HUDEP-2 (cell line): ENCODE results near the gene RBFOX2.
"Not testable (repeated sequence)": the region's sequence is repeated elsewhere in the genome, so short reads cannot be mapped to it uniquely, and the experiment has no call there.

ENCODE experiments used
- DNase-seq, 76 experiments: peaks; one replicate each; lab custom pipeline; 2025; ENCODE audit not compliant: unreplicated experiment in 76 of 76; lab: John Stamatoyannopoulos, UW

The RBFOX2 gene

GRCh38 chr22:35838855-35839576 is 189.6 kb downstream of the RBFOX2 start:
- peak in 2 of 76 experiments; percentile 2 to 5 for DNase-seq

GRCh38 chr22:35837101-35837727 is 191.4 kb downstream of the RBFOX2 start:
- DNase-seq, result no peak

- no peak for DNase-seq
Measured at GRCh38 chr22:35835998-35836691, 192.5 kb downstream of the RBFOX2 start.

- no peak for DNase-seq
Measured at GRCh38 chr22:35835267-35835997, 193.2 kb downstream of the RBFOX2 start.

GRCh38 chr22:35834061-35834460 is 194.6 kb downstream of the RBFOX2 start:
- no peak for DNase-seq

GRCh38 chr22:35830305-35830704 is 198.3 kb downstream of the RBFOX2 start:
- DNase-seq, result no peak

- DNase-seq, result no peak
Measured at GRCh38 chr22:35824256-35824655, 204.4 kb downstream of the RBFOX2 start.

- DNase-seq, result no peak
Measured at GRCh38 chr22:35821654-35822053, 207.0 kb downstream of the RBFOX2 start.

GRCh38 chr22:35819421-35819820 is 209.2 kb downstream of the RBFOX2 start:
- no peak for DNase-seq

- no peak for DNase-seq
Measured at GRCh38 chr22:35818897-35819296, 209.7 kb downstream of the RBFOX2 start.

GRCh38 chr22:35812600-35812999 is 216.0 kb downstream of the RBFOX2 start:
- DNase-seq, result no peak

- DNase-seq, result no peak
Measured at GRCh38 chr22:35811670-35812069, 217.0 kb downstream of the RBFOX2 start.

GRCh38 chr22:35809816-35810215 is 218.8 kb downstream of the RBFOX2 start:
- no peak for DNase-seq

- DNase-seq, result no peak
Measured at GRCh38 chr22:35808377-35808776, 220.2 kb downstream of the RBFOX2 start.

GRCh38 chr22:35806668-35807067 is 222.0 kb downstream of the RBFOX2 start:
- not testable (repeated sequence) for DNase-seq

- DNase-seq, result no peak
Measured at GRCh38 chr22:35805466-35805865, 223.2 kb downstream of the RBFOX2 start.

GRCh38 chr22:35804421-35804820 is 224.2 kb downstream of the RBFOX2 start:
- no peak for DNase-seq

- no peak for DNase-seq
Measured at GRCh38 chr22:35802885-35803284, 225.7 kb downstream of the RBFOX2 start.

- DNase-seq, result not testable (repeated sequence)
Measured at GRCh38 chr22:35801301-35801700, 227.3 kb downstream of the RBFOX2 start.

GRCh38 chr22:35799150-35799549 is 229.5 kb downstream of the RBFOX2 start:
- no peak for DNase-seq

- DNase-seq, result no peak
Measured at GRCh38 chr22:35797411-35797810, 231.2 kb downstream of the RBFOX2 start.
